ENCODE measurements around the gene UCMA.

DNA sequence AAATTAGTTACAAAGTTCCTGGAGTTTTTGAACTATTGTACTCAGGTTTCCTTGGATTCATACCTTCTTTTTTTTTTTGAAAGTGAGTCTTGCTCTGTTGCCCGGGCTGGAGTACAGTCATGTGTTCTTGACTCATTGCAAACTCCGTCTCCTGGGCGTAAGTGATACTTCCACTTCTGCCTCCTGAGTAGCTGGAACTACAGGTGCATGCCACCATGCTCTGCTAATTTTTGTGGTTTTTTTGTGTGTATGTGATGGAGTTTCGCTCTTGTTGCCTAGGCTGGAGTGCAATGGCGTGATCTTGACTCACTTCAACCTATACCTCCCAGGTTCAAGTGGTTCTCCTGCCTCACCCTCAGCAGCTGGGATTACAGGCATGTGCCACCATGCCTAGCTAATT lies 50.5 kb downstream of the UCMA start:
- TF ChIP-seq CTCF (conservative IDR thresholded peaks at IDR 0.05; ENCODE audit: low read depth, low read length) (no peak), BHLHE40 (IDR thresholded peaks at IDR 0.05; ENCODE audit: low read depth, low read length) (no peak), POLR2A (IDR thresholded peaks at IDR 0.05; ENCODE audit: low read depth, low read length) (no peak), MAZ (IDR thresholded peaks at IDR 0.05; ENCODE audit: borderline replicate concordance, low read depth, low read length) (no peak), USF2 (IDR thresholded peaks at IDR 0.05; ENCODE audit: low read depth, low read length) (no peak), RCOR1 (IDR thresholded peaks at IDR 0.05; ENCODE audit: insufficient replicate concordance, low read length) (no peak), MAFK (IDR thresholded peaks at IDR 0.05; ENCODE audit: low read depth, low read length) (no peak), SMC3 (IDR thresholded peaks at IDR 0.05; ENCODE audit: low read depth, low read length) (no peak), CEBPB (IDR thresholded peaks at IDR 0.05; ENCODE audit: low read depth, low read length) (no peak), RFX5 (IDR thresholded peaks at IDR 0.05; ENCODE audit: low read depth, low read length) (no peak), RAD21 (IDR thresholded peaks at IDR 0.05; ENCODE audit: low read length) (no peak)
- TF ChIP-seq, protein P1, sequence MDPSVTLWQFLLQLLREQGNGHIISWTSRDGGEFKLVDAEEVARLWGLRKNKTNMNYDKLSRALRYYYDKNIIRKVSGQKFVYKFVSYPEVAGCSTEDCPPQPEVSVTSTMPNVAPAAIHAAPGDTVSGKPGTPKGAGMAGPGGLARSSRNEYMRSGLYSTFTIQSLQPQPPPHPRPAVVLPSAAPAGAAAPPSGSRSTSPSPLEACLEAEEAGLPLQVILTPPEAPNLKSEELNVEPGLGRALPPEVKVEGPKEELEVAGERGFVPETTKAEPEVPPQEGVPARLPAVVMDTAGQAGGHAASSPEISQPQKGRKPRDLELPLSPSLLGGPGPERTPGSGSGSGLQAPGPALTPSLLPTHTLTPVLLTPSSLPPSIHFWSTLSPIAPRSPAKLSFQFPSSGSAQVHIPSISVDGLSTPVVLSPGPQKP (IDR thresholded peaks at IDR 0.05; ENCODE audit: borderline replicate concordance, low read depth, low read length): no peak
